HepG2 (cell line): ENCODE results near the gene PUM1. TPM values are rescaled to one million over a fixed set of nuclear protein-coding genes. Genes with fewer than 3 reads are reported as not detected.

Experiments used
- ATAC-seq: fragments of 200-7000 bp; cut with Tn5 transposase; 3 replicates; pipeline ENCODE4 v1.9.1; 2020; ENCODE audit warnings: mild to moderate bottlenecking, moderate library complexity
- BruUV-seq: library from RNA; stranded (reverse); fragments of 400-500 nt; replicated peaks from 2 replicates; lab custom pipeline; 2021; lab: Mats Ljungman, UMichigan
- CTCF ChIA-PET: fragments of 300-600 bp; formaldehyde crosslinking; extraction: SDS; loops from one replicate; lab custom pipeline; 2021; ENCODE audit warnings: low total read pairs, inconsistent platforms, low intra/inter-chr PET ratio; lab: Yijun Ruan, JAX
- POLR2A ChIA-PET: fragments of 350-600 bp; sonication (Branson Sonifier 250); formaldehyde crosslinking; loops from one replicate; lab custom pipeline; 2020; ENCODE audit warnings: antibody characterized with exemption, inconsistent platforms; lab: Yijun Ruan, JAX
- DNase-seq: peaks from one replicate; pipeline ENCODE4 v3.0.0-alpha.2; 2015; ENCODE audit warnings: low spot score
- FAIRE-seq: peaks from 3 replicates; lab custom pipeline; 2011; peaks lifted over from hg19 to GRCh38; lab: Jason Lieb, UNC
- H2AFZ ChIP-seq: one replicate; pipeline ENCODE4 v1.6.1; 2011; ENCODE audit warnings: low read length, inconsistent platforms
- H3K27ac ChIP-seq: fragments of 300-600 bp; 3 replicates; pipeline ENCODE4 v1.8.0; 2011; ENCODE audit warnings: mixed run types, mild to moderate bottlenecking, mixed read lengths, low read length, inconsistent platforms; ENCODE audit not compliant: insufficient read depth; ENCODE audit errors: extremely low read length
- H3K27me3 ChIP-seq, 2 experiments: fragments of 200-600 bp in 1 of 2; 2 replicates in 1 of 2; 3 replicates in 1 of 2; pipeline versions ENCODE4 v1.6.0 to v1.8.0; 2011; ENCODE audit warnings: low read length in 2 of 2, mild to moderate bottlenecking in 2 of 2, moderate library complexity in 2 of 2, inconsistent platforms in 1 of 2; ENCODE audit not compliant: insufficient read depth in 2 of 2, control insufficient read depth in 1 of 2
- H3K36me3 ChIP-seq, 2 experiments: fragments of 200-600 bp in 1 of 2; replicated peaks in 1 of 2; 2 replicates in 1 of 2; 3 replicates in 1 of 2; pipeline versions ENCODE4 v1.5.1 to v1.8.0; 2011; ENCODE audit warnings: low read length in 2 of 2, inconsistent platforms in 1 of 2; ENCODE audit not compliant: insufficient read depth in 2 of 2, control insufficient read depth in 1 of 2
- H3K4me1 ChIP-seq: 2 replicates; pipeline ENCODE4 v1.5.1; 2012; ENCODE audit warnings: low read length, inconsistent platforms; ENCODE audit not compliant: insufficient read depth
- H3K4me2 ChIP-seq: 2 replicates; pipeline ENCODE4 v1.6.0; 2011; ENCODE audit warnings: low read depth, low read length, inconsistent platforms
- H3K4me3 ChIP-seq, 3 experiments: fragments of 200-600 bp in 1 of 3; sonication (generic), shearing (Covaris generic) in 1 of 3; replicated peaks in 1 of 3; 2 replicates each; pipeline ENCODE4 v1.5.1; 2011 to 2016; ENCODE audit warnings: low read length in 3 of 3, inconsistent platforms in 2 of 3, low read depth in 2 of 3, mild to moderate bottlenecking in 2 of 3, control low read depth in 1 of 3, mixed read lengths in 1 of 3; ENCODE audit not compliant: insufficient read depth in 1 of 3
- H3K79me2 ChIP-seq: one replicate; pipeline ENCODE4 v1.6.1; 2011; ENCODE audit warnings: low read length, inconsistent platforms; ENCODE audit not compliant: insufficient read depth
- H3K9ac ChIP-seq: 2 replicates; pipeline ENCODE4 v1.6.0; 2011; ENCODE audit warnings: mild to moderate bottlenecking, low read depth, low read length, inconsistent platforms; ENCODE audit not compliant: insufficient read depth
- H3K9me3 ChIP-seq: 2 replicates; pipeline ENCODE4 v1.5.1; 2012; ENCODE audit warnings: mild to moderate bottlenecking, low read length
- H4K20me1 ChIP-seq: 2 replicates; pipeline ENCODE4 v1.6.0; 2011; ENCODE audit warnings: inconsistent platforms, mild to moderate bottlenecking, low read length, moderate library complexity; ENCODE audit not compliant: insufficient read depth
- HOXD1 ChIP-seq: sonication (generic); formaldehyde crosslinking; IDR thresholded peaks from 2 replicates; pipeline ENCODE4 v1.5.0; 2020; ENCODE audit warnings: missing genetic modification reagents
- IRF9 ChIP-seq: sonication (generic); formaldehyde crosslinking; IDR thresholded peaks from 2 replicates; pipeline ENCODE4 v1.8.0; 2022; ENCODE audit warnings: missing genetic modification reagents, mild to moderate bottlenecking, borderline replicate concordance
- MEIS2 ChIP-seq: sonication (generic); formaldehyde crosslinking; IDR thresholded peaks from 2 replicates; pipeline ENCODE4 v1.9.0; 2021; ENCODE audit warnings: mild to moderate bottlenecking, missing genetic modification reagents
- MTA1 ChIP-seq: sonication (generic); formaldehyde crosslinking; IDR thresholded peaks from 2 replicates; pipeline ENCODE4 v1.4.0; 2020; ENCODE audit warnings: missing genetic modification reagents, mild to moderate bottlenecking, borderline replicate concordance
- NR2C2 ChIP-seq: sonication (generic); formaldehyde crosslinking; IDR thresholded peaks from 2 replicates; pipeline ENCODE4 v1.4.0; 2020; ENCODE audit warnings: missing genetic modification reagents, mild to moderate bottlenecking, moderate library complexity, borderline replicate concordance
- NRL ChIP-seq: sonication (generic); formaldehyde crosslinking; IDR thresholded peaks from 2 replicates; pipeline ENCODE4 v1.5.0; 2020; ENCODE audit warnings: missing genetic modification reagents, mild to moderate bottlenecking, moderate library complexity, borderline replicate concordance
- POLR2A ChIP-seq, 2 experiments: IDR thresholded peaks; 2 replicates each; pipeline ENCODE4 v1.6.1; 2011; ENCODE audit warnings: low read depth in 2 of 2, low read length in 2 of 2, mild to moderate bottlenecking in 1 of 2, moderate library complexity in 1 of 2; ENCODE audit not compliant: insufficient read depth in 1 of 2
- POLR2AphosphoS2 ChIP-seq: IDR thresholded peaks from 2 replicates; pipeline ENCODE4 v1.6.1; 2011; ENCODE audit warnings: low read depth, low read length, improper control_type of control experiment
- RBM22 ChIP-seq: fragments of 200-400 bp; formaldehyde crosslinking; optimal IDR thresholded peaks from 2 replicates; pipeline ENCODE3; 2017; ENCODE audit warnings: mild to moderate bottlenecking, low read length, moderate library complexity
- SP1 ChIP-seq, 2 experiments: fragments of 450-650 bp in 1 of 2; sonication (generic) in 1 of 2; formaldehyde crosslinking in 1 of 2; IDR thresholded peaks; 2 replicates each; pipeline versions ENCODE4 v1.4.0 to v1.6.1; 2016 to 2020; ENCODE audit warnings: missing genetic modification reagents in 1 of 2
- U2AF1 ChIP-seq: fragments of 200-400 bp; formaldehyde crosslinking; optimal IDR thresholded peaks from 2 replicates; pipeline ENCODE3; 2017; ENCODE audit warnings: mild to moderate bottlenecking, low read depth, low read length
- ZC3H13 ChIP-seq: sonication (generic); formaldehyde crosslinking; IDR thresholded peaks from 2 replicates; pipeline ENCODE4 v1.8.1; 2023; ENCODE audit warnings: mild to moderate bottlenecking, missing genetic modification reagents, moderate library complexity
- ZNF143 ChIP-seq: sonication (generic); formaldehyde crosslinking; IDR thresholded peaks from 2 replicates; pipeline ENCODE4 v1.4.0; 2020; ENCODE audit warnings: missing genetic modification reagents
- ZNF350 ChIP-seq: sonication (generic); formaldehyde crosslinking; IDR thresholded peaks from 2 replicates; pipeline ENCODE4 v1.4.0; 2020; ENCODE audit warnings: mild to moderate bottlenecking, low read depth, missing genetic modification reagents, borderline replicate concordance
- ZNF367 ChIP-seq: sonication (generic); formaldehyde crosslinking; IDR thresholded peaks from 2 replicates; pipeline ENCODE4 v1.4.0; 2020; ENCODE audit warnings: missing genetic modification reagents, borderline replicate concordance
- ZNF383 ChIP-seq: sonication (generic); formaldehyde crosslinking; IDR thresholded peaks from 2 replicates; pipeline ENCODE4 v1.4.0; 2020; ENCODE audit warnings: missing genetic modification reagents, mild to moderate bottlenecking, borderline replicate concordance
- ZNF670 ChIP-seq: sonication (generic); formaldehyde crosslinking; IDR thresholded peaks from 2 replicates; pipeline ENCODE4 v1.8.0; 2022; ENCODE audit warnings: mild to moderate bottlenecking, missing genetic modification reagents, borderline replicate concordance
- ZNF782 ChIP-seq: sonication (generic); formaldehyde crosslinking; IDR thresholded peaks from 2 replicates; pipeline ENCODE4 v1.4.0; 2020; ENCODE audit warnings: missing genetic modification reagents, mild to moderate bottlenecking, borderline replicate concordance
- ZSCAN31 ChIP-seq: sonication (generic); formaldehyde crosslinking; IDR thresholded peaks from 2 replicates; pipeline ENCODE4 v1.5.0; 2020; ENCODE audit warnings: low read depth, mild to moderate bottlenecking, missing genetic modification reagents
- ZXDC ChIP-seq: sonication (generic); formaldehyde crosslinking; IDR thresholded peaks from 2 replicates; pipeline ENCODE4 v1.5.0; 2020; ENCODE audit warnings: mild to moderate bottlenecking, missing genetic modification reagents
- WGBS: methylation state at CpG from one replicate; pipeline ENCODE4 v1.1.6; 2017; ENCODE audit warnings: low lambda C conversion rate; 5-methylcytosine and 5-hydroxymethylcytosine counted together
- in situ Hi-C: cut with HindIII; loops from 2 replicates; pipeline ENCODE4 v1.10.0; 2017; ENCODE audit warnings: low pct_unique_long_range_greater_than_20kb; ENCODE audit not compliant: extremely low pct_ligation_motif_present
- intact Hi-C: fragments of 100-400 bp; cut with micrococcal nuclease; formaldehyde crosslinking; loops from one replicate; pipeline ENCODE4 v1.10.0; 2022; ENCODE audit not compliant: unreplicated experiment
- polyA plus RNA-seq, 8 experiments: library from polyadenylated mRNA; depleted of rRNA in 3 of 8; stranded (reverse) in 7 of 8; unstranded in 1 of 8; fragments of >200 nt; fragmentation: Illumina TruSeq in 4 of 8; extraction: Trizol in 4 of 8; gene quantifications; 2 replicates each; pipeline versions ENCODE4 v1.2.1 to v1.2.3, GENCODE V29; 2011 to 2016; ENCODE audit warnings: low read depth in 4 of 8, missing spikeins in 1 of 8, mixed read lengths in 1 of 8; ENCODE audit not compliant: insufficient read depth in 1 of 8
- total RNA-seq, 5 experiments: library from RNA; depleted of rRNA; stranded (reverse); fragments of >200 nt; fragmentation: Illumina TruSeq; extraction: Trizol; gene quantifications; 2 replicates each; pipeline ENCODE4 v1.2.3, GENCODE V29; 2016; ENCODE audit warnings: low read depth in 1 of 5

Gene PUM1
- total and polyA plus RNA-seq, 2 of the 13 experiments (the other 11 are each of a cell fraction or from before 2014, with no cell fraction given) = 64.7 to 91.0 TPM

GRCh38 chr1:30930631-30931173 is 134.8 kb downstream of the PUM1 start (continued):
- peak in 1 of 2 experiments; percentile 38; a peak in 1 of 4 replicates for TF ChIP-seq POLR2A (IDR thresholded peaks at IDR 0.05; ENCODE audit: insufficient read depth in 1 of 2, low read depth in 2 of 2, low read length in 2 of 2)
- TF ChIP-seq ZNF367 (CRISPR knock-in tag) = no peak
- peak; percentile 46; the same call in 1 of the 2 replicates for TF ChIP-seq ZC3H13 (CRISPR knock-in tag)
- peak; percentile 97 for TF ChIP-seq RBM22
- TF ChIP-seq ZNF782 (CRISPR knock-in tag) = no peak

- intact Hi-C loops (loop anchor here (1.0 to 2.0 kb wide), 2 partner anchors 129 to 147 kb away; no protein-coding TSS in a partner anchor), in situ Hi-C loops (no loop called here)
- H4K20me1 ChIP-seq = peaks cover 20% of the 10 kb centered on the region
- no peaks in the 10 kb centered on the region for H3K27me3 ChIP-seq
- H3K36me3 ChIP-seq = peaks cover 20 to 23% of the 10 kb centered on the region in 2 experiments
- no peak overlapping the region for H3K4me3 ChIP-seq
- H3K27ac ChIP-seq = no peak overlapping the region
- ChIA-PET CTCF (interaction anchor here (1.1 to 2.2 kb wide), 3 partner anchors 128 to 150 kb away, joined by 3 to 16 read pairs (median 15); no protein-coding TSS in a partner anchor), POLR2A (no interaction called here)
- no peak overlapping the region for H2AFZ ChIP-seq
- no peaks in the 10 kb centered on the region for H3K79me2 ChIP-seq
- H3K4me1 ChIP-seq = peaks cover 20% of the 10 kb centered on the region
- WGBS = 80% methylated on average over 8 of the region's 8 CpGs
- FAIRE-seq (no peak), ATAC-seq (peak; percentile 36), DNase-seq (no peak)
- H3K9me3 ChIP-seq = no peaks in the 10 kb centered on the region
- H3K4me2 ChIP-seq = no peak overlapping the region
- no TSS peak for BruUV-seq
- H3K9ac ChIP-seq = no peak overlapping the region
- no peak for TF ChIP-seq NR2C2 (CRISPR knock-in tag)
- TF ChIP-seq NRL (CRISPR knock-in tag) = no peak
- 0 out of 2 replicates have a peak, but pooled peaks have one; percentile 0 for TF ChIP-seq ZSCAN31 (CRISPR knock-in tag)
- TF ChIP-seq HOXD1 (CRISPR knock-in tag) = no peak
- TF ChIP-seq ZNF383 = no peak
- no peak for TF ChIP-seq MEIS2
- no peak for TF ChIP-seq SP1 (IDR thresholded peaks at IDR 0.05)
- TF ChIP-seq SP1 (CRISPR knock-in tag; IDR thresholded peaks at IDR 0.05) = no peak
- TF ChIP-seq IRF9 (CRISPR knock-in tag) = no peak
- TF ChIP-seq U2AF1 = peak; percentile 6
- peak; percentile 21; the same call in 1 of the 2 replicates for TF ChIP-seq POLR2AphosphoS2
- TF ChIP-seq ZXDC (CRISPR knock-in tag) = no peak
- no peak for TF ChIP-seq ZNF143 (CRISPR knock-in tag)
- no peak for TF ChIP-seq ZNF350 (CRISPR knock-in tag)
- no peak for TF ChIP-seq ZNF670 (CRISPR knock-in tag)
- TF ChIP-seq MTA1 (CRISPR knock-in tag) = no peak
These were observed 135.5 kb downstream of the PUM1 start for GRCh38 chr1:30929944-30930525.
